Activated gamma-delta T cell (primary cell): ENCODE data around the gene ZNF605.
A peak's percentile ranks its signal among the peaks of the same experiment; 100 is the strongest.
"Not testable (repeated sequence)": the region's sequence is repeated elsewhere in the genome, so short reads cannot be mapped to it uniquely, and the experiment has no call there.

Experiments
- DNase-seq: peaks from one replicate; lab custom pipeline; 2025; lab: John Stamatoyannopoulos, UW
- total RNA-seq, 2 donors: gene quantifications; one replicate each; lab custom pipeline; 2026; lab: John Stamatoyannopoulos, UW

ZNF605 gene
- 35.6 to 36.3 reads per million in 2 donors for total RNA-seq

DNA sequence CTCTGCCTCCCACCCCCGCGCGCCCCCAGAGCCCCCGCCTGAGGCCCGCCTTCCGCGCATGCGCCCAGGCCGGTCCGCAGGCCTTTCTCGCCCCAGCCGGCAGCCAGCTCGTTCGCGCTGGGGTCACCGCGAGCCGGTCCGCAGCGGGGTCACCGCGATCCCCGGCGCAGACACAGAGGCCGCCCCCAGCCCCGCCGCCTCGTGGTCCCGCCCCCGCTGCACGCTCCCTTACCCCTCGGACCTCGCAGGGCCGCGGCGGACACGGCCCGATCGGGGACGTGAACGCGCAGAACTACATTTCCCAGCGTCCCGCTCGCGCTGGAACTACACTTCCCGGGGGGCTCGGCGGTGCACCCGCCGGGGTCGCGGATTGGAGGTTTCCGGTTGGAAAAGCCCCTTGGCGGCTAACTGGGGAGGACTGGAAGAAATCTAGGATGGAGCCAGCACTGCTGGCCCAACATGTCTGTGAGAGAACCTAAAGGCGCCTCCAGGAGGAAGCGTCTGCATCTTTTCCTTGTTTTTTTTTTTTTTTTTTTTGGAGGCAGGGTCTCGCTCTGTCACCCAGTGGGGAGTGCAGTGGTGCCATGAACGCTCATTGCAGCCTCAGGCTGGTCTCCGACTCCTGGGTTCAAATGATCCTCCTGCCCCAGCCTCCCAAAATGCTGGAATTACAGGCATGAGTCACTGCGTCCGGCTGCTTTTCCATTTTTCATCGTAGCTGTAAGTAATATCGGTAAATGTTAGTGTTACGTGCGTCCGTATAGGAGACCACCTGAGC is at the start of gene ZNF605:
Gene ZNF605 (minus strand): TSS at position 296 of the 778 bp plus-strand sequence. CDS start 10,671 bp downstream, outside the sequence.
- peak; percentile 73 for DNase-seq

DNA sequence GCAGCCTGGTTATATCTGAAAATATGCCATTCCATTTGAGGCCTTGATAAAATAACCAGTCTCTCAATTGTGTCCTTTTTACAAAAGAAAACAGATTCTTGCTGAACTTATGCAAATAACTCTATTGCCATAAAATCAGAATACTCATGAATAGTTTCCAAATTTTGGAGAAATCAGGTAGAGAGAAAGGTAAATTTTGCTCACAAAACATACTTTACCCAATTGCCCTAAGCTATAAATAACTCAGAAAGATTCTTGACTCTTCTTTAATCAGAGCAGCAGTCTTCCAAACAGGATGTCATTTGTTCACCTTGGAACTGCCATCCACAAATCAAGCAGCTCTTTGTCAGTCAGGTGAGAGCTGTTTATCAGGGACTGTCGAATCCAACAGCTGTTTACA is 42.6 kb upstream of the ZNF605 start:
- DNase-seq: no peak

DNA sequence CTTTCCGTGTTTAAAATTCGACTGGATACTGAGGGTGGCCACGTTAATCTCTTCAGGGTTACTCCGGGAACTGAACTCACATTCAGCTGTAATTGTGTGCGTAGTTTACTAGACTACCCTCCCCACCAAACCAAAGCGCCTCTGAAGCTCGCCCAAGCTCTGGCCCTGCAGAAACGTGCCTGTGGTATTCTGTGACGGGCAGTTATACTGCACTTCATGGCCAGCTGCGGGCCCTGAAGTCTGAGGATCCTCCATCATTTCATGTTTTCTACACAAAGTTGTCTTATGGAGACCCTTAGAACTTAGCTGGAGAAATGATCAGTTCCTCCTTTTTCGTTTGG is 30.7 kb upstream of the ZNF605 start:
- no peak for DNase-seq

DNA sequence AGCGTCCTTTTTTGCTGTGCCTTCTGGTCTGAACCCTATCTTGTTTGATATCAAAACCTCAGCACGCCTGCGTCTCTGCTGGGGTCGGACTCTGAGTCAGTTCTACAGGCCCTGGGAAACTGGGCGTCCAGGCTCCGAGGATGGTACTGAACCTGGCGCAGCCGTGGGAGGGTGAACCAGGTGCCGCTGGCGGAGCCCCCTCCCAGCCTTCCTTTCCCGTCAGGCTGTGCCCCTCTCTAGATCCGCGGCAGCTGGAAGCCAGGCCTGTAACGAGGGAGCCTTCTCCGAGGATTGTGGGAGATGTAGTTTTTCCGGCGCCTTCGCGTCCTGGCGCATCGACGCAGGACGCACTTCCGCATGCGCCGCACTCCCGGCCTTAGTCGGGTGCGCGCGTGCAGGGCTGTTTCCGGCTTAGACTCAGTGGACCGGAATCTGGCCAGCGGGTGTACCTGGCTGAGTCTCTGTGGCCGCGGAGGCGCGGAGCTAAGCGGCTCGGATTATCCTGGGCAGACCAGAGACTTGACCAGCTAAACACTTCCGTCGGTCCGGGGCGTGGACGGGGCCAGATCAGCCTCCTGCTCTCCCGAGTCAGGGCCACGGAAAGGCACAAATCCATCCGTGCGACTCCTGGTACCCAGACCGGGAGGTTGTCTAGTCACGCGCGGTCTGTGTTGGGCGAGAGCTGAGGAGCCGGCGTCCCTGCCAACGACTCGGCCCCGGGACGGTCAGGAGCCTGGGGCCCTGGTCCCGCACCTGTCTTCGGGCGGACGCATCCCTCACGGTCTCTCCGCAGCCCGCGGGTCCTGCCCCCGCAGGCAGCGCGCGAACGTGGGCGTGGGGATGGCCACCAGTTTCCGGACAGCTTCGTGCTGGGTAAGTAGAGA is 30.1 kb upstream of the ZNF605 start, which contains the start of gene ZNF26:
Gene ZNF26 (plus strand): TSS at position 367 of the 884 bp plus-strand sequence. CDS start 474 bp downstream, at position 841.
- DNase-seq: peak; percentile 66

DNA sequence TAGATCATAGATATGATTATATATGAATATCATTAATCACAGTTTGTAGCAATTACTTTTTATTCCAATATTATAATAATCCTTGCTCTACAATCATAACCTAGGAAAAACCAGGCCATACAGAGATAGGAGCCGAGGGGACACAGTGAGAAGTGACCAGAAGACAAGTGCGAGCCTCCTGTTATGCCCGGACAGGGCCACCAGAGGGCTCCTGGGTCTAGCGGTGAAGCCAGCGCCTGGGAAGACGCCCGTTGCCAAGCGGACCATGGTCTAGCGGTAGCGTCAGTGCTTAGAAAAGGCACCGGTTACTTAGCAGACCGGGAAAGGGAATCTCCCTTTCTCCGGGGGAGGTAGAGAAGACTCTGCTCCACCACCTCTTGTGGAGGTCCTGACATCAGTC is 20.8 kb upstream of the ZNF605 start:
- not testable (repeated sequence) for DNase-seq

DNA sequence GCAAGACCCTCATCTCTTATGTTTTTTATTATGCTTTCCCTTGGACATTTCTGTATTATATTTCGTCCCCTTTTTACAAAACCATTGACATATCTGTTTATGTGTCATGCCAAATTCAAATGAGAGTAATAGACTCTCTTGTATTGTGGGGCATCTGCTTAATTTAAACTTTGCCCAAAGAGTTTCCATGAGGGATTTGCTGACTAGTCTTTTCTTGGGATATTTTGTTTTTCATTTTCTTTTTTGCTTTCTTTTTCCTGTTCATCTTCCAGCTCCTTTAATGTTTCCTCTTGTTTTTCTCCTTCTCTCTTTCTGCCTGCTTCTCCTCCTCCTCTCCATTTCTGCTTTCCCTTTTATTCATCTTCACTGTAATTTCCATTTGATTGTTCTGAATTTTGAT is 16.3 kb upstream of the ZNF605 start:
- DNase-seq: no peak

DNA sequence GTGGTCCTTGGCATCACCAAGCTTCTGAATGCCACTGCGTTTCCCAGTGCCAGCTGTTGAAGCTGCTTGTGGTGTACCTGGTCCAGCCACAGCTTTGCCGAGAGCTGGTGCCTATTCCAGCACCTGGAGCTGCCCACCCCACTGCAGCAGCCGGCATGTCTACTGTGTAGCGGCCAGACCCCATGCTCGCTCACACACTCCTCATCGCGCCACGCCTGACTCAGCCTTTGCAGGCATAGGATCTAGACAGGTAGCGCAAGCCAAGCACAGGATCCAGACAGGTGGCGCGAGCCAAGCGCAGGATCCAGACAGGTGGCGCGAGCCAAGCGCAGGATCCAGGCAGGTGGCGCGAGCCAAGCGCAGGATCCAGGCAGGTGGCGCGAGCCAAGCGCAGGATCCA is 11.6 kb upstream of the ZNF605 start:
- DNase-seq: no peak

DNA sequence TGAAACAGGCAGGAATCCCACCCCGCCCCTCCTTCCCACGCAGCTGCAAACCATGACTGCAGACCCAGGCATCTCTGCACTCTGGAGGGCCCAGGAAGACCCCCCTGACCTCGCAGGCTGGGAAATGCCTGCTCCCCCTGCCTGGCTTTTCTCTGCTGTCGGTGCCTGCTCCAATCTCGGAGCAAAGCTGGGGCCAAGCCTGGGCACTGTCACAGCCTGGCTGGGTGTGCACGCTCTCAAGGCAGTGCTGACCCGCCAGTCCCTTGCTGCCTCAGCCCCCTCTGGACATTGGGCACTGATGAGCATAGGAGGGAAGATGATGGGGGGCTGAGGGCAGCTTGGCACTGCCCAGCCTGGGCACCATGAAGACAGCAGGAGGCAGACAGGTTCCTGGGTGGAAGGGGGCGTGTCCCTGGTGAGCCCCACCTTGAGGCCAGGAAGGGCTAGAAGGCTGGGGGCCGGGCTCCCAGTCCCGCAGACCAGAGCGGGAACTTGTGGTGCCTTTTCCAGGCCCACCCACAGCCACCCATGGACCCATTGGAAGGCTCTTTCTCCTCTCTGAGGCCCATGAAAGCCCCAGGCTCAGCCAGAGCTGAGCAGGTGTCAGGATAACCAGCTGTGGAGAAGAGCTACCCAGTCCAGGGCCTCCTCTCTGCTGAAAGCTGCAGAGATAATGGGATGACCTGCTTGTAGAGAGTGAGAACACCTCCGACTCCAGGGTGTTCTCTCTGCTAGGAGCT is 10.7 kb upstream of the ZNF605 start:
- no peak for DNase-seq

DNA sequence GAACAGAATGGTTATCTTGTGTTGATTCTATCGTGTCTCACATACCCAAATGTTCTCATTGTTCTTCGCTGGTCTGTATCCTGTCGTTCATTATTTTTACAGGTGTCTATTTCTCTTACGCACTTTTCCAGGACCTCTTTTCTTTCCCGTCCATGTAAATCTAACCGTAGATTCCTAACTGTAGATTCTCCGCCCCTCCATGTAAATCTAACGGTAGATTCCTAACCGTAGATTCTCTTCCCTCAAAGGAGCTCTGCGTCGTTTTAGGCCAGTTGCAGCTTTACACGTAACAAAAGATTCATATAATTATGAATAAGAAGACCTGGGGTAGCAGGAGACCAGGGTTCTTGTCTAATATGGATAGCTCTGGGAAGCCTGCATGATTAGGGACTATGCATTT is 9.7 kb upstream of the ZNF605 start:
- no peak for DNase-seq

DNA sequence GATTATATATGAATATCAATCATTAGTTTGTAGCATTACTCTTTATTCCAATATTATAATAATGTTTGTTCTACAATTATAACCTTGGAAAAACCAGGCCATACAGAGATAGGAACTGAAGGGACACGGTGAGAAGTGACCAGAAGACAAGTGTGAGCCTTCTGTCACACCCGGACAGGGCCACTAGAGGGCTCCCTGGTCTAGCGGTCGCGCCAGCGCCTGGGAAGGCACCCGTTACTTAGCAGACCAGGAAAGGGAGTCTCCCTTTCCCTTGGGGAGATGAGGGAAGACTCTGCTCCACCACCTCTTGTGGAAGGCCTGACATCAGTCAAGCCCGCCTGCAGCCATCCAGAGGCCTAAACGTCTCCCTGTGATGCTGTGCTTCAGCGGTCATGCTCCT is 7.8 kb upstream of the ZNF605 start:
- DNase-seq: not testable (repeated sequence)

DNA sequence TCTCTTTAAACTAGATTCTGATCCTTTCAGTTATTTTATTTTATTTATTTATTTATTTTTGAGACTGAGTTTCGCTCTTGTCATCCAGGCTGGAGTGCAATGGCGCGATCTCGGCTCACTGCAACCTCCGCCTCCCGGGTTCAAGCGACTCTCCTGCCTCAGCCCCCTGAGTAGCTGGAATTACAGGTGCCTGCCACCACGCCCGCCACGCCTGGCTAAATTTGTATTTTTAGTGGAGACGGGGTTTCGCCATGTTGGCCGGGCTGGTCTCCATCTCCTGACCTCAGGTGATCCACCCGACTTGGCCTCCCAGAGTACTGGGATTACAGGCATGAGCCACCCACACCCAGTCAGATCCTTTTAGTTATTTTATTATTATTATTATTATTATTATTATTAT is 5.7 kb upstream of the ZNF605 start:
- not testable (repeated sequence) for DNase-seq

DNA sequence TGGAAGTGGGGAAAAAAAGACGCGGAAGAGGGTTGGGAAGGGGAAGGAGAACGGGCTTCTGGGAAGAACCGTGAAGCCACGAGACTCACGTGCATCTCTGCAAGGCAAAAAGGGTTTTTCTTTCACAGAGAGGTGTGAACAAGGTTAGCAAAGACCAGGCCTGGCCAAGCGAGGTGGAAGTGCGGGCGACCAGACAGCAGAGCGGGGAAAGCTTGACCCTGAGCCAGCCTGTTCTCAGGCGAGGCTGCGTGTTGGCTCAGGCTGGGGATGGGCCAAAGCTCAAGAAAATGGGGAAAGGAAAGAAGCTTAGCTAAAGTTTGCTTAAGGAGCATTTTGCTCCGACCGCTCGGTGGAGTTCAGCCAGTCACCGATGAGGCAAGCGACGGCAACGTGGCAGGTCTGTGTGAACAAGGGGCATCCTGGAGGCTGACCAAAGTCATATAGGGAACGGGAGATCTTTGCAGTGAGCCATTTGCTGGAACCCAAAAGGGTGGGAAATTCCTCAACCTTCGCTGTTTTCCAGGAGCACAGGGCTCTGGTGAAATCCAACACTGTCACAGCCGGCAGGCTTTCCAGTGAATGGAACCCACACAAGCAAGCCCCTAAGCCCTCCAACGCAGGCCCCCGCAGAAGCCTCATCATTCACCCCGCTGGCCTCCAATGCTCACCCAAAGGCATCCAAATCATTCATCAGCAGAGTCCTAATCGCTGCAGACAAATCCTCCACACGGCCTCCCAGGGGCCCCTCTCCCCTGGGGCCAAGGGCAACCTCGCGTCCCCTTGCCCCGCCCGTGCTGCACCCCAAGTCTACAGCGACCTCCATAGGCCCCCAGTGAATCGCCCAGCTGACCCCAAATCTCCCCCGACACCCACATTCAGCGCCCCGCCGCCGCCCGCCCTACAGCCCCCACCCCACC is 754 bp downstream of the ZNF605 start:
- DNase-seq: no peak

DNA sequence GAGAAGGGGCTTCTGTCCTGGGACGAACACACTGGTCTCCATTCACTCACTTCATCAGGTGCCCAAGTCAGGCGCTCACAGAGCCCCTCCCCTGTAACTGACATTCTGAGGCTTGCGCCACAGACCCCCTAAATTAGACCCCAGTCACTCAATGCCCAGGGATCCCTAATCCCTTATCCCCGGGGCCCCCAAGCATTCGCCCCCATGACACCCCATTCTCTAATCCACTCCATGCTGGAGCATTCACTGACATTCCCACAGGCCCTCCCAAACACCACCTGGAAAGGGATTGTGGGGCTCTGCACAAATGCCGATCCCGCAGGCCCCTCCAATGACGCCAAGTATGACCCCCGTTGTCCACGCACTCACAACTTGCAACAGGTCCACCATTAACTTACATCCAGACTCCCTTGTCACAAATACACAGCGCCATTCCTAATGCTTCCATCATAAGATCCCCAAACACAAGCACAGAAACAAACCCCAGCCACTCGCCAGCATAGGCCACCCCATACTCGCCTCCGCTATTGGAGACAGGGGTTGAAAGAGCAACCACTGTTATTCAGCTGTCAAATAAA is 1.5 kb downstream of the ZNF605 start:
- DNase-seq: no peak

DNA sequence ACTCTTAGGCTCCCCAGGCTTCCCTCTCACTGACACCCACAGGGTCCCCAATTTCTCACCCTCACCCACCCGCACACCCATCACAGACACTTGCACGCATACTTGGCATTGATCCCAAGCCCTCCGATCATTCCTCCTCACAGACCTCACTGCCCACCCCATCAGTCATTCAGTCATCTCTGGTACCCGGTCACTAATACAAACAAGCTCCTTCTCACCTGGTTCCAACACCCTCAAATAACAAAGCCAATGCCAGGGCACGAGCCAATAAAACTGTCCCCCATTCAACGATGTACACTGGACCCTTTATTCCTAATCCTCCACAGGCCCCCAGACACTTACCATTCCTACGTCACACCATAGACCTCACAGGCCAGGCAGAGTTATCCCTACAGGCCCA is 2.3 kb downstream of the ZNF605 start:
- DNase-seq: no peak

DNA sequence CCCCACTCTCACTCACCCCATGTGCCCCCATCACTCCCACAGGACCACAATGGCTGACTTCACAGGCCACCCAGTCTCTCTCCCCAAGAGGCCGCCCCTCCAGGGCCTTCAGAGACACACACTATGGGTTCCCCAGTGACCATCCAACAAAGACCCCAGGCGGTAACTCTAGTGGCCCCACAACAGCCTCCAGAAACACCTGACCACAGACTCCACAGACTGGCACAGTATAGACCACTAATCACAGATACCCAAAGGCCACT is 3.0 kb downstream of the ZNF605 start:
- DNase-seq: no peak

DNA sequence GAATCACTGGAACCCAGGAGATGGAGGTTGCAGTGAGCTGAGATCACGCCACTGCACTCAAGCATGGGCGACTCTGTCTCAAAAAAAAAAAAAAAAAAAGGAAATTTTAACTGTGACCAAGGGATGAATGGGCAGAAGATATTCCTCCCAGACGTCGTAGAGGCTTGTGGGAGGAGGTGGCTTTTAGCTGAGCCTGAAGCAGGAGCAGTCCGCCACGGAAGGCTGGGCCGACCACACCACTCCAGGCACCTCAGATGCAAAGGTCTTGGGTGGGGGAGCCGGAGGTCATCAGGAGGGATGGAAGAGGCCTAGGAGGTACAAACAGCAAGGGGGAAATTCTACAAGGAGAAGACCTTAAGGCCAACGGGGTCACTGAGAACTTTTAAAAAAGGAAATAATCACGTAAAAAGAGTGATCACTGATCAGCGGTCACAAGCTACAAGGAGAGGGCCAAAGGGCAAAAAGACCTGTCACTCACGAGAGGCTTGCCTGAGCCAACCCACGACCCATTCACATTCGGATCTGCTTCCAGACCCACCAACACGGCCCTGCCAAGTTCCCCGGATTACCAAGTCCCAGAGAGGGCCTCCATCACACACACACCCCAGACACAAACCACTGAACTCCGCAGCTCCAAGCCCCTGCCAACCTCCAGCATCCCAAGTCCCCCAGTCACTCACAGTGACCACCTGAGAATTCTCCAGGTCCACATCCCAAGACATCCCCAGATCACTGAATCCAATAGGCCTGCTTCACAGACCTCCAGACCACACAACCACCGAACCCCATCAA is 3.5 kb downstream of the ZNF605 start:
- no peak for DNase-seq

DNA sequence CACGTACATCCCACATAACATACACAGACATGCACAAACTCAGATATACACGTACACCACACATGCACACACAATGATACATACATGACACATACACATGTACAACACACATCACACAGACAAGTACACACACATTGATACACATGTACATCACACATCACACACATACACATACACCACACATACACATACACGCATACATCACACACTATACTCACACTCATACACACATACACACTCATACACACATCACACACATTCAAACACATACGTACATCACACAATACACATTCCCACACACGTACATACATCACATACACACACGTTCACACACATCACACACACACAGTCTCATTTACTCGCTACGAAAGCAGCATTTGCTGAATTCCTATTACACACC is 4.5 kb downstream of the ZNF605 start:
- no peak for DNase-seq

DNA sequence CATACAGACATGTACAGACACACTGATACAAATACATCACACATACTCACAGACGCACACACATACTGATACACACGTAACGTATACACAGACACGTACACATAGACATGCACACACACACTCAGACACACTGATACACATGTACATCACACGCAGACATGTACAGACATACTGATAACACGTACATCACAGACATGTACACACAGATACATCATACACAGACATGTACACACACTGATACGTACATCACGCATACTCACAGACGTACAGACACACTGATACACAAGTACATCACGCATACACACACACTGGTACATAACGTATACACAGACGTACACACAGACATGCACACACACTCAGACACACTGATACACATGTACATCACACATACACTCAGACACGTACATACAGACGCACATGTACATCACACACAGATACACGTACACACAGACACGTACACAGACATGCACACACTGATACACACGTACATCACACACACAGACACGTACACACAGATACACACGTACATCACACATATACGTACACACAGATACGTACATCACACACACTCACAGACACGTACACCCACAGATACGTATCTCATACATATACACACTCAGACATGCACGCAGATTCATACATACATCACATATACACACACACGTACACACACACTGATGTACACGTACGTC is 5.1 kb downstream of the ZNF605 start:
- DNase-seq: no peak

DNA sequence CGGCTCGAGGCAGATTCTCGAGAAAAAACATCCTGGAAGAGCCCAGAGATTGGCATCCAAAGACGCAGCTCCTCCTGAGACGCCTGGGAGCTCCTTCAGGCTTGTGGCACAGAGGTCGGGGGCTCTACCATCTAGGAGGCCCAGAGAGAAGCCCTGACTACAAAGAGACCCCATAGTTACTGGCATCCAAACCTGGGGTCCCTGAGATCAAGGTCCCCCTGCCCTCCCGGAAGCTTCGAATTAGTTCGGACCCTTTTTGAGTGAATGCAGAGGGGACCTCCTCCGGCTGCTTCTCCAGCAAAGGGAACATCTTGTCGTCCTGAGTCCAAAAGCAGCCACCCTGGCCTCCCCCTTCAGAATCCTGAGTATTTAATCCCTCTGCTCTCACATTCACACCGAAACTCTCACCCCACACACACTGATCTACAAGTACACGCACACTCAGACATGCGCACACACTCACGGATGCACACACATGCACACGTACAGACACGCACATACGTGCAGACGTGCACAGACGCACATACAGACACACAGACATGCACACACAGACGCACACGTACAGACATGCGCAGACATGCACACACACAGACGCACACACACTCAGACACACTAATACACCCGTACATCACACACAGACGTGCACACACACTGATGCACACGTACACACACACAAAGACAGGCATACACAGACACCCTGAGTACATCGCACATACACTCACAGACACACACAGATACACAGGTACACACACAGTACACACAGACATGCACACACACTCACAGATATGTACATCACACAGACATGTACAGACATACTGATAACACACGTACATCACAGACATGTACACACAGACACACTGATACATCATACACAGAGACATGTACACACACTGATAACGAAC is 5.9 kb downstream of the ZNF605 start:
- DNase-seq: no peak
